ENCODE measurements around the gene RBPMS2. TPM values are rescaled to one million over a fixed set of nuclear protein-coding genes. Genes with fewer than 3 reads are reported as not detected.

Gene RBPMS2
- total RNA-seq, 2 experiments from 2014 or later, result not detected

- peak in 5 of 14 experiments; percentile 4 to 41 (median 15) for DNase-seq
- POLR2A ChIA-PET, result no interaction called here
- Mint-ChIP-seq H3K27me3 (peaks cover 63% of the 10 kb centered on the region), H3K4me3 (peak overlapping the region; percentile 70), H3K4me1 (ENCODE audit: low read depth) (no peaks in the 10 kb centered on the region), H3K27ac (no peak overlapping the region), H3K36me3 (ENCODE audit: low read depth) (no peaks in the 10 kb centered on the region), H3K9me3 (no peaks in the 10 kb centered on the region)
- no peak for TF ChIP-seq CTCF (IDR thresholded peaks at IDR 0.05)
- H3K27me3 ChIP-seq (ENCODE audit: control insufficient read depth in 1 of 2, insufficient read depth in 2 of 2, low read length in 2 of 2), result peaks cover 26 to 28% of the 10 kb centered on the region in 2 experiments
- CTCF ChIA-PET, result no interaction called here
- H3K4me3 ChIP-seq (ENCODE audit: low read length), result no peak overlapping the region
- H3K27ac ChIP-seq (ENCODE audit: low read depth in 1 of 2, low read length in 2 of 2), result no peak overlapping the region
- H3K36me3 ChIP-seq (ENCODE audit: insufficient read depth, low read length), result no peaks in the 10 kb centered on the region
- no peak for ATAC-seq (ENCODE audit: poor library complexity)
- H3K4me1 ChIP-seq (ENCODE audit: insufficient read depth, low read length), result peaks cover 8% of the 10 kb centered on the region
- peaks cover 0 to 8% of the 10 kb centered on the region in 2 experiments for H3K9me3 ChIP-seq (ENCODE audit: control insufficient read depth in 1 of 2, insufficient read depth in 1 of 2, low read length in 2 of 2)
- intact Hi-C loops (cut with DNase I, micrococcal nuclease), result no loop called here
Measured at GRCh38 chr15:64774629-64775493, 528 bp downstream of the RBPMS2 start.

GRCh38 chr15:64774037-64774628 is 1.3 kb downstream of the RBPMS2 start:
- no peaks in the 10 kb centered on the region for H3K9me3 Mint-ChIP-seq
- no peak overlapping the region for H3K27ac ChIP-seq (ENCODE audit: low read depth in 1 of 2, low read length in 2 of 2)
- peaks cover 26 to 28% of the 10 kb centered on the region in 2 experiments for H3K27me3 ChIP-seq (ENCODE audit: control insufficient read depth in 1 of 2, insufficient read depth in 2 of 2, low read length in 2 of 2)
- POLR2A ChIA-PET, result no interaction called here
- H3K27me3 Mint-ChIP-seq, result peaks cover 57% of the 10 kb centered on the region
- no peaks in the 10 kb centered on the region for H3K4me1 Mint-ChIP-seq (ENCODE audit: low read depth)
- DNase-seq (no peak), ATAC-seq (ENCODE audit: poor library complexity) (no peak)
- no peaks in the 10 kb centered on the region for H3K36me3 Mint-ChIP-seq (ENCODE audit: low read depth)
- H3K4me3 ChIP-seq (ENCODE audit: low read length), result no peak overlapping the region
- H3K36me3 ChIP-seq (ENCODE audit: insufficient read depth, low read length), result no peaks in the 10 kb centered on the region
- peaks cover 8% of the 10 kb centered on the region for H3K4me1 ChIP-seq (ENCODE audit: insufficient read depth, low read length)
- H3K27ac Mint-ChIP-seq, result no peak overlapping the region
- intact Hi-C loops (cut with DNase I, micrococcal nuclease), result no loop called here
- no peak for TF ChIP-seq CTCF (IDR thresholded peaks at IDR 0.05)
- H3K4me3 Mint-ChIP-seq, result peak overlapping the region; percentile 70
- CTCF ChIA-PET, result no interaction called here
- H3K9me3 ChIP-seq (ENCODE audit: control insufficient read depth in 1 of 2, insufficient read depth in 1 of 2, low read length in 2 of 2), result peaks cover 0 to 8% of the 10 kb centered on the region in 2 experiments

- intact Hi-C loops (cut with DNase I, micrococcal nuclease), result no loop called here
- H3K27ac Mint-ChIP-seq, result no peak overlapping the region
- Histone ChIP-seq H3K36me3 (ENCODE audit: insufficient read depth, low read length) (no peaks in the 10 kb centered on the region), H3K27me3 (ENCODE audit: control insufficient read depth in 1 of 2, insufficient read depth in 2 of 2, low read length in 2 of 2) (peaks cover 26 to 28% of the 10 kb centered on the region in 2 experiments), H3K27ac (ENCODE audit: low read depth in 1 of 2, low read length in 2 of 2) (no peak overlapping the region), H3K9me3 (ENCODE audit: control insufficient read depth in 1 of 2, insufficient read depth in 1 of 2, low read length in 2 of 2) (peaks cover 0 to 8% of the 10 kb centered on the region in 2 experiments), H3K4me3 (ENCODE audit: low read length) (no peak overlapping the region), H3K4me1 (ENCODE audit: insufficient read depth, low read length) (peaks cover 8% of the 10 kb centered on the region)
- H3K36me3 Mint-ChIP-seq (ENCODE audit: low read depth), result no peaks in the 10 kb centered on the region
- peaks cover 52% of the 10 kb centered on the region for H3K27me3 Mint-ChIP-seq
- H3K9me3 Mint-ChIP-seq, result no peaks in the 10 kb centered on the region
- CTCF ChIA-PET, result no interaction called here
- H3K4me3 Mint-ChIP-seq, result peak overlapping the region; percentile 66
- POLR2A ChIA-PET, result no interaction called here
- TF ChIP-seq CTCF (IDR thresholded peaks at IDR 0.05), result no peak
- no peak for ATAC-seq (ENCODE audit: poor library complexity)
- DNase-seq, result no peak
- H3K4me1 Mint-ChIP-seq (ENCODE audit: low read depth), result no peaks in the 10 kb centered on the region
Measured at GRCh38 chr15:64773606-64774005, 1.8 kb downstream of the RBPMS2 start.
